ENCODE data around the gene POMGNT1. TPM values are rescaled to one million over a fixed set of nuclear protein-coding genes. Genes with fewer than 3 reads are reported as not detected.

Gene POMGNT1
- total and polyA plus RNA-seq, 2 donors (not counting 3 experiments of a cell fraction or from before 2014, with no cell fraction given) = 64.4 to 67.5 TPM

DNA sequence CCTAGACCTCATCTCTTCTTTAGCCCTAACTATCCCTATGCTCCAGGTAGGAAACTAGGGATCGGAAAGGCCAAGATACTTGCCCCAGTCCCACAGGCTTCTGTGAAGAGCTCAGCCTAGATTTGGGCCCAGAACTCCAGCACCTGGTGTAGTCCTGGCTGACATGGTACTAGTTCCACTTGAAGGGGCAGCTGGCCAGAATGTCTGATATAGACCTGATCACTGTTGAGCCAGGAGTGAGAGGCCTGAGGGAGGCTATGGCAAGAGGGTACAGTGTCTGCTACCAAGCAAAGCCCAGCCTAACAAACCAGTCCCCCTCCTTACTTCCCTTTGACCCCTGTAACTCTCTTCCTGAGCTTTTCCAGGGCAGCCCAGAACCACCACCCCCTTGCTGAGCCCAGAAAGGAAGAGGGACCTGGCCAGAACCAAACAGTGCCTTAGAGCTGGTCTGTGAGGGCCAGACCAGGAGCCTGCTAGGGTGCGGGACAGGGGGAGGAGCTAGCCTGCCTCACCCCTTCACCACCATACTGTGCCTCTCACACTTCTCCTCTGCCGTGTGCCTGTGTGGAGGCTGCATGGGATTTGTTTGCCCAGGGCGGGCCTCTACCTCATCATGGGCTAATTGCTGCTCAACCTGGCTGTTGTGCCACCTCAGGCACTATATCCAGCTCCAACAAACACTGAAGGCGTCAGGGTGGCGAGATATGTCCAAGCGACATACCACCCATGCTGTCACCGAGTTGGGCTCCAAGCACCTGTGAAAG lies 10.9 kb downstream of the POMGNT1 start:
- TF ChIP-seq POLR2AphosphoS5 (IDR thresholded peaks at IDR 0.05; ENCODE audit: insufficient read depth, low read depth, low read length) = no peak
- Histone ChIP-seq H3K27me3 (ENCODE audit: control insufficient read depth in 2 of 2, insufficient read depth in 2 of 2, low read length in 2 of 2) (no peaks in the 10 kb centered on the region), H3K4me3 (replicated peaks in 1 of 3; ENCODE audit: insufficient read depth in 1 of 3, low read depth in 1 of 3, low read length in 3 of 3) (no peak overlapping the region), H3K9ac (replicated peaks; ENCODE audit: extremely low read depth, insufficient read depth, low read length) (no peak overlapping the region), H3K36me3 (ENCODE audit: control insufficient read depth in 2 of 2, extremely low read depth in 1 of 2, insufficient read depth in 2 of 2, low read length in 2 of 2) (peaks cover 0 to 14% of the 10 kb centered on the region in 2 experiments), H3K9me3 (replicated peaks; ENCODE audit: control insufficient read depth, insufficient read depth, low read length) (no peaks in the 10 kb centered on the region), H3K79me2 (ENCODE audit: control insufficient read depth, insufficient read depth, low read length) (no peaks in the 10 kb centered on the region), H3K27ac (ENCODE audit: insufficient read depth, low read depth, low read length) (no peak overlapping the region), H3K9me1 (replicated peaks; ENCODE audit: control insufficient read depth, extremely low read depth, insufficient read depth, low read length) (no peaks in the 10 kb centered on the region), H3K4me1 (ENCODE audit: control insufficient read depth, extremely low read depth, insufficient read depth, low read length) (peaks cover 16% of the 10 kb centered on the region), H2AFZ (ENCODE audit: low read depth, low read length) (no peak overlapping the region), H3K4me2 (ENCODE audit: insufficient read depth, low read length) (no peak overlapping the region), H4K20me1 (replicated peaks; ENCODE audit: control insufficient read depth, extremely low read depth, insufficient read depth, low read length) (no peaks in the 10 kb centered on the region)
- intact Hi-C loops (cut with micrococcal nuclease) (no loop called here), dilution Hi-C loops (cut with MboI; ENCODE audit: extremely low pct_ligation_motif_present, low sequenced_read_pairs) (loop anchor here (25.0 kb wide), 1 partner anchor 150 kb away; no protein-coding TSS in a partner anchor)
- DNase-seq (ENCODE audit: low read depth, low spot score) (no peak), FAIRE-seq (no peak)
- no TSS peak for BruUV-seq (replicated peaks)
- CTCF ChIA-PET = interaction anchor here (0.6 to 1.2 kb wide), 4 partner anchors 17 to 56 kb away, joined by 3 to 5 read pairs (median 4); no protein-coding TSS in a partner anchor
- POLR2A ChIA-PET = no interaction called here

GRCh38 chr1:46186076-46186475 lies 12.2 kb downstream of the POMGNT1 start:
- ChIA-PET CTCF (no interaction called here), POLR2A (no interaction called here)
- no peaks in the 10 kb centered on the region for H3K9me3 ChIP-seq (replicated peaks; ENCODE audit: control insufficient read depth, insufficient read depth, low read length)
- no peak overlapping the region for H3K4me2 ChIP-seq (ENCODE audit: insufficient read depth, low read length)
- intact Hi-C loops (cut with micrococcal nuclease) = no loop called here
- no peaks in the 10 kb centered on the region for H4K20me1 ChIP-seq (replicated peaks; ENCODE audit: control insufficient read depth, extremely low read depth, insufficient read depth, low read length)
- DNase-seq (ENCODE audit: low read depth, low spot score) (no peak), FAIRE-seq (no peak)
- BruUV-seq (replicated peaks) = no TSS peak
- H3K27me3 ChIP-seq (ENCODE audit: control insufficient read depth in 2 of 2, insufficient read depth in 2 of 2, low read length in 2 of 2) = no peaks in the 10 kb centered on the region
- no peak overlapping the region for H3K9ac ChIP-seq (replicated peaks; ENCODE audit: extremely low read depth, insufficient read depth, low read length)
- dilution Hi-C loops (cut with MboI; ENCODE audit: extremely low pct_ligation_motif_present, low sequenced_read_pairs) = loop anchor here (25.0 kb wide), 1 partner anchor 149 kb away; no protein-coding TSS in a partner anchor
- peaks cover 26% of the 10 kb centered on the region for H3K4me1 ChIP-seq (ENCODE audit: control insufficient read depth, extremely low read depth, insufficient read depth, low read length)
- H2AFZ ChIP-seq (ENCODE audit: low read depth, low read length) = no peak overlapping the region
- H3K4me3 ChIP-seq (replicated peaks in 1 of 3; ENCODE audit: insufficient read depth in 1 of 3, low read depth in 1 of 3, low read length in 3 of 3) = no peak overlapping the region
- peaks cover 0 to 11% of the 10 kb centered on the region in 2 experiments for H3K36me3 ChIP-seq (ENCODE audit: control insufficient read depth in 2 of 2, extremely low read depth in 1 of 2, insufficient read depth in 2 of 2, low read length in 2 of 2)
- TF ChIP-seq GATA2 (IDR thresholded peaks at IDR 0.05; ENCODE audit: insufficient read depth, insufficient read length, low read depth, low read length) = no peak
- TF ChIP-seq, protein P1, sequence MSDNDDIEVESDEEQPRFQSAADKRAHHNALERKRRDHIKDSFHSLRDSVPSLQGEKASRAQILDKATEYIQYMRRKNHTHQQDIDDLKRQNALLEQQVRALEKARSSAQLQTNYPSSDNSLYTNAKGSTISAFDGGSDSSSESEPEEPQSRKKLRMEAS (IDR thresholded peaks at IDR 0.05; ENCODE audit: insufficient read depth, insufficient read length) = no peak
- no peak for TF ChIP-seq POLR2A (IDR thresholded peaks at IDR 0.05; ENCODE audit: low read depth, low read length)
- TF ChIP-seq CTCF (IDR thresholded peaks at IDR 0.05; ENCODE audit: extremely low read depth in 1 of 2, insufficient read depth in 1 of 2, low read depth in 1 of 2, low read length in 2 of 2) = no peak
- no peak for TF ChIP-seq EZH2 (IDR thresholded peaks at IDR 0.05; ENCODE audit: borderline replicate concordance, low read depth, low read length, severe bottlenecking)
- no peak for TF ChIP-seq JUN (IDR thresholded peaks at IDR 0.05; ENCODE audit: borderline replicate concordance, insufficient read depth, insufficient read length, low read depth)
- TF ChIP-seq FOS (IDR thresholded peaks at IDR 0.05; ENCODE audit: borderline replicate concordance, insufficient read depth, low read length) = no peak
- no peaks in the 10 kb centered on the region for H3K9me1 ChIP-seq (replicated peaks; ENCODE audit: control insufficient read depth, extremely low read depth, insufficient read depth, low read length)
- H3K79me2 ChIP-seq (ENCODE audit: control insufficient read depth, insufficient read depth, low read length) = no peaks in the 10 kb centered on the region
- no peak overlapping the region for H3K27ac ChIP-seq (ENCODE audit: insufficient read depth, low read depth, low read length)
